ENCODE data around the gene GRB10. TPM values are rescaled to one million over a fixed set of nuclear protein-coding genes. Genes with fewer than 3 reads are reported as not detected.
A peak's percentile ranks its signal among the peaks of the same experiment; 100 is the strongest.

The GRB10 gene
- total RNA-seq, 2 donors from 2014 or later = 10.3 to 15.1 TPM

DNA sequence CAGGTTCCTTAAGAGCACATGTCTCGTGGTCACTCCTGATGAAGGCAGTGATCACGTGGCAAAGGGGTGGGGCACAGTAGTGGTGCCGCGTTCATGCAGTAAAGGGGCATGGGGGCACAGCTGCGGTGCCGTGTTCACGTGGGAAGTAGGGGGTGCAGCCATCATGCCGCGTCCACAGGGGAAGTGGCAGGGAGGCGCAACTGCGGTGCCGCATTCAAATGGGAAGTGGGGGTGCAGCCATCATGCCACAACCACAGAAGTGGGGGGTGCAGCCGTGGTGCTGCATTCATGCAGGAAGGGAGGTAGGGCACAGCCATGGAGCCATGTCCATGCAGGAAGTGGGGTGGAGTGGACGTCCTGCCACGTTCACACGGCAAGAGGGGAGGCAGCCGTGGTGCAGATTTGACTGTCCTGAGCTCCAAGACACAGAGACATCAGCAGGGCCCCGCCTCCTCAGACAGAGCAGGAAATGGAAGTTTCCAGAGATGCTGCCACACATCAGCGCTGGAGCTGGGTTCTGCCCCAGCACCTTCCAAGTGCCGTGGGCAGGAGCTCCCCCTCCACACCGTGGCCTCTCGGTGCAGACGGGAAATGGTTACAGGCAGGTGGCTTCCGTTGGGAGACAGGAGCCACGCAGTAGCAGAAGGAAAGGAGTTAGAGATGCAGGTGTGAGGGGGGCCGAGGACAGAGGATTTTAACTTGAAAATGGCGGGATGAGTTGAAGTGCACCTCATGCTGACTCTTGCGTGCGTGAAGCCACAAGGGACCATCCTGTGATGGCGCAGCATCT lies 122.5 kb downstream of the GRB10 start:
- Histone ChIP-seq H3K9me3 (no peaks in the 10 kb centered on the region), H3K9ac (ENCODE audit: low read depth in 2 of 2, low read length in 2 of 2) (no peak overlapping the region), H3K27me3 (no peaks in the 10 kb centered on the region), H3K4me3 (no peak overlapping the region), H3K4me1 (peaks cover 3% of the 10 kb centered on the region), H3K27ac (no peak overlapping the region), H3K36me3 (no peaks in the 10 kb centered on the region)
- intact Hi-C loops (cut with DNase I) = no loop called here
- TF ChIP-seq, protein P1, sequence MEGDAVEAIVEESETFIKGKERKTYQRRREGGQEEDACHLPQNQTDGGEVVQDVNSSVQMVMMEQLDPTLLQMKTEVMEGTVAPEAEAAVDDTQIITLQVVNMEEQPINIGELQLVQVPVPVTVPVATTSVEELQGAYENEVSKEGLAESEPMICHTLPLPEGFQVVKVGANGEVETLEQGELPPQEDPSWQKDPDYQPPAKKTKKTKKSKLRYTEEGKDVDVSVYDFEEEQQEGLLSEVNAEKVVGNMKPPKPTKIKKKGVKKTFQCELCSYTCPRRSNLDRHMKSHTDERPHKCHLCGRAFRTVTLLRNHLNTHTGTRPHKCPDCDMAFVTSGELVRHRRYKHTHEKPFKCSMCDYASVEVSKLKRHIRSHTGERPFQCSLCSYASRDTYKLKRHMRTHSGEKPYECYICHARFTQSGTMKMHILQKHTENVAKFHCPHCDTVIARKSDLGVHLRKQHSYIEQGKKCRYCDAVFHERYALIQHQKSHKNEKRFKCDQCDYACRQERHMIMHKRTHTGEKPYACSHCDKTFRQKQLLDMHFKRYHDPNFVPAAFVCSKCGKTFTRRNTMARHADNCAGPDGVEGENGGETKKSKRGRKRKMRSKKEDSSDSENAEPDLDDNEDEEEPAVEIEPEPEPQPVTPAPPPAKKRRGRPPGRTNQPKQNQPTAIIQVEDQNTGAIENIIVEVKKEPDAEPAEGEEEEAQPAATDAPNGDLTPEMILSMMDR (IDR thresholded peaks at IDR 0.05) = no peak
- no peak for DNase-seq

DNA sequence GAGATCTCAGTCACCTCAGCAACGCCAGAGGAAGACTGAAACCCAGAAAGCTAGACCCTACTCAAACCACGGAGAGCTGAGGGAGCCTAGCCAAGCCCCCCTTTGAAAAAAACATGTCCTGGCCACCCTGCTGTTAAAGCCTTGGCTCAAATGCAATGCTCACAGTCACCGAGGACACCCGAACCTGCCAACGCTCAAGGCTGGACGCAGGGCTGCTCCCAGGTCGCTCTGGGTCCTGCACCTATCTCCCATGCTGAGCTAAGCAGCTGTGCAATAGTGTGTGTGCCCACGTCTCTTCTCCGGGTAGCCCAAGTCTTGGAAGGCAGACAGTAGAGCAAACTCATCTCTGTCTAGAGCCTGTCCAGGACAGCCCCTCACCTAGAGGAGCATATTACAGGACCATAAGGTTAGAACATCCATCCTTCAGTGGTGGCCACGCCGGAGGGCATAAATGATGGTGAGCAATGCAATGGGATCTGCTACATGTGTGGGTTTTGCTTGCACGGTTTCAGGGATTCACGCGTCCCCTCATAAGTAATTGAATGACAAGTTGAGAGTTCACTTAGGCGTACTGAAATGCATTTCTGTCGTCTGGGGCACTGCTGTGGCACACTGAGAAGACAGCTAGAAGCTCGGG lies 123.2 kb downstream of the GRB10 start:
- no peak for DNase-seq
- peaks cover 3% of the 10 kb centered on the region for H3K4me1 ChIP-seq
- no peaks in the 10 kb centered on the region for H3K36me3 ChIP-seq
- no peaks in the 10 kb centered on the region for H3K27me3 ChIP-seq
- no peak overlapping the region for H3K4me3 ChIP-seq
- TF ChIP-seq, protein P1 (IDR thresholded peaks at IDR 0.05) = no peak
- no peak overlapping the region for H3K27ac ChIP-seq
- no peak overlapping the region for H3K9ac ChIP-seq (ENCODE audit: low read depth in 2 of 2, low read length in 2 of 2)
- intact Hi-C loops (cut with DNase I) = no loop called here
- H3K9me3 ChIP-seq = no peaks in the 10 kb centered on the region

DNA sequence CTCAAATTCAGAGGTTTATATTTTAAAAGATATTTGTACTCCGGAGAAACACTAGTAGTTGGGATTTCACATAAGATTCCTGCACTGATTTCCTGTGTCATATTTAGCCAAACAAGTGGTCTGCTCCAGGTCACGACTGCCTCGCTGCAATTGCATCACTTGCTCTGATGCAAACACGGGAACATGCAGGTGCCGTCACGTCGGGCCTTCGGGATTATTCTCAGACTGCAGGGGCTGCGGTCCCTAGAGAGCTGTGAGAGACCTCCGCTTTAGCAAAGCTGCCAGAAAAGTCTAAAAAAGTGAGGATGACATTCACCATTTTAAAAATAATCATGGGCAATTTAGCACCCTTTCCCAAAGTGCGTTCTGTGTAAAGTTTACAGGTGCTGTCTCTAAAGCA lies 124.0 kb downstream of the GRB10 start:
- intact Hi-C loops (cut with DNase I) = no loop called here
- no peak overlapping the region for H3K27ac ChIP-seq
- no peaks in the 10 kb centered on the region for H3K36me3 ChIP-seq
- H3K9ac ChIP-seq (ENCODE audit: low read depth in 2 of 2, low read length in 2 of 2) = no peak overlapping the region
- H3K9me3 ChIP-seq = no peaks in the 10 kb centered on the region
- no peak for DNase-seq
- TF ChIP-seq, protein P1 (IDR thresholded peaks at IDR 0.05) = no peak
- no peak overlapping the region for H3K4me3 ChIP-seq
- no peaks in the 10 kb centered on the region for H3K27me3 ChIP-seq
- peaks cover 3% of the 10 kb centered on the region for H3K4me1 ChIP-seq

DNA sequence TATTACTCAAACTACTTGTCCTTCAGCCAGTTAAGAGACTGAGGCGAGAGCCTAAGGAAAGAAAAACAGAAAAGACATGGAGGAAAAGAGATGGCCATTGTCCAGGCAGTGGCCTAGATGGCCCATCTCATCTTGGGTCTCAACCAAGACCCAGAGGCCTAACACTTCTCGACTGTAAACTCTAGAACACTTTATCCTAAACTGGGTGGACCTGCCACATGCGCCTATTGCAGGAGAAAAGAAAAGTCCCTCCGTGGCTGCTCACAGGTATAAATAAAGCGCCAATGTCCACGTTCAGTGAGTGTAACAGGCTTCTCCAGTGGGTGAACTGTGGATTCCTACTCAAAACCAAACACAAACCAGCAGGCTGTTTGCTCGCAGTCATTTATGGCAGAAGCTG lies 124.8 kb downstream of the GRB10 start:
- TF ChIP-seq, protein P1 (IDR thresholded peaks at IDR 0.05) = no peak
- no peak overlapping the region for H3K4me3 ChIP-seq

DNA sequence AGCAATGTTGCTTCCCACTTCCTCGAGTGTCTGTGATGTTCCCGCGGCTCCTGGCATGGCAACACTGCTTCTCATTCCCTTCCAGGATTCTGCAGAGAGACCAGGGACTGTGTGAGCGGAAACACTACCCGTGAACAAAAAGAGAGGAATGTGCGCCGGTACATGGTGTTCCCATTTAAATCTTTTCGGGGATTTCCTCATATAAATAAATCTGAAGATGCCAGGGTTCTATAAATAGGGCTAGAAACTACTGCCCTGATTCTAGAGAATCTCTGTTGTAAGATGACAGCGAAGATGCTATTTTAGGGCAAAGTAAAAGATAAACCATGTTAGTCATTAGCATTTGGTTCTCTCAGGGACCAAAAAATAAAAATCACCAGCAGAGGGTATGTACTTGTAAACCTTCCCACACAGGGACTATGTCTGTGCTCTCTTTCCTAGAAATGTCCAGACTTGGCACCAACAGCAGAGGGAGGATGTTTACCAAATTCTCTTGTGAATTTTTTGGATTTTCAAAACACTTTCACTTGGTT lies 125.3 kb downstream of the GRB10 start:
- Histone ChIP-seq H3K9ac (ENCODE audit: low read depth in 2 of 2, low read length in 2 of 2) (no peak overlapping the region), H3K9me3 (no peaks in the 10 kb centered on the region), H3K4me1 (peaks cover 3% of the 10 kb centered on the region), H3K27ac (peak overlapping the region; percentile 10), H3K36me3 (no peaks in the 10 kb centered on the region), H3K27me3 (no peaks in the 10 kb centered on the region), H3K4me3 (no peak overlapping the region)
- TF ChIP-seq, protein P1 (IDR thresholded peaks at IDR 0.05) = no peak
- intact Hi-C loops (cut with DNase I) = no loop called here
- peak; percentile 37 for DNase-seq

More for the DNA sequence above, 124.8 kb downstream of the GRB10 start:
- no peaks in the 10 kb centered on the region for H3K36me3 ChIP-seq
- intact Hi-C loops (cut with DNase I) = no loop called here
- H3K4me1 ChIP-seq = peaks cover 3% of the 10 kb centered on the region
- H3K27ac ChIP-seq = peak overlapping the region; percentile 10
- no peak overlapping the region for H3K9ac ChIP-seq (ENCODE audit: low read depth in 2 of 2, low read length in 2 of 2)
- H3K9me3 ChIP-seq = no peaks in the 10 kb centered on the region
- no peaks in the 10 kb centered on the region for H3K27me3 ChIP-seq
- no peak for DNase-seq

All from colonic mucosa (tissue), 4 donors.